ENCODE measurements around the gene SETD7.

SETD7 gene

DNA sequence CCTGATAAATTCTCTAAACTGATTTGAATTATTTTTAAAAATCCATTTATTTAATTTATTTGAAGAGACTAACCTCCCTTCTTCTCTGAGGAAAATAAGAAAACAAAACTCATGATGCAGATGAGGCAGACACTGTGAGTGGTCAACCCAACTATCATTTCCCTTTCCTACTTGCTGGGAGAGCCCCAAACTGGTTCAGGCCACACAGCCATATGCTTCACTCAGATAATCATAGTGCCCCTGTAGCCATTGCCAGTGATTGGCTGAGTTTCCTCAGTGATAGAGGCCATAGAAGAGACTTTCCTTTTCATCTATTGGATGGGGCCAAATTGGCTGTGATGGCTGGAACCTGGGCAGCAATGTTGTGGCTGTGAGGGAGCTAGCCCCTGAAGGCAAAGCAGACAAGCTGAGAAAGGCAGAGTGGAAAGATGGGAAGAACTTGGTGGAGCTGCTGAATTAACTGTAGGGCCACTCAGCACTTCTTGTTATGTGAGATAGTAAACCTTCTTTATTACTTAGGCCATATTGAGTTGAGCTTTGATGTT, 52.3 kb downstream of the SETD7 start:
- DNase-seq (ENCODE audit: low read depth, low spot score), result no peak
- Histone ChIP-seq H3K9ac (ENCODE audit: insufficient read length) (no peak overlapping the region), H3K4me3 (no peak overlapping the region), H3K9me3 (ENCODE audit: low read depth, low read length) (no peaks in the 10 kb centered on the region), H3K27ac (no peak overlapping the region), H3K36me3 (ENCODE audit: insufficient read depth, low read length) (peaks cover 28% of the 10 kb centered on the region)
- TF ChIP-seq EZH2 (IDR thresholded peaks at IDR 0.05) (no peak), FOXP2 (optimal IDR thresholded peaks at IDR 0.05; ENCODE audit: control extremely low read depth, extremely low read length, insufficient read depth) (no peak), POLR2AphosphoS5 (IDR thresholded peaks at IDR 0.05; ENCODE audit: borderline replicate concordance, low read depth, low read length) (no peak)

DNA sequence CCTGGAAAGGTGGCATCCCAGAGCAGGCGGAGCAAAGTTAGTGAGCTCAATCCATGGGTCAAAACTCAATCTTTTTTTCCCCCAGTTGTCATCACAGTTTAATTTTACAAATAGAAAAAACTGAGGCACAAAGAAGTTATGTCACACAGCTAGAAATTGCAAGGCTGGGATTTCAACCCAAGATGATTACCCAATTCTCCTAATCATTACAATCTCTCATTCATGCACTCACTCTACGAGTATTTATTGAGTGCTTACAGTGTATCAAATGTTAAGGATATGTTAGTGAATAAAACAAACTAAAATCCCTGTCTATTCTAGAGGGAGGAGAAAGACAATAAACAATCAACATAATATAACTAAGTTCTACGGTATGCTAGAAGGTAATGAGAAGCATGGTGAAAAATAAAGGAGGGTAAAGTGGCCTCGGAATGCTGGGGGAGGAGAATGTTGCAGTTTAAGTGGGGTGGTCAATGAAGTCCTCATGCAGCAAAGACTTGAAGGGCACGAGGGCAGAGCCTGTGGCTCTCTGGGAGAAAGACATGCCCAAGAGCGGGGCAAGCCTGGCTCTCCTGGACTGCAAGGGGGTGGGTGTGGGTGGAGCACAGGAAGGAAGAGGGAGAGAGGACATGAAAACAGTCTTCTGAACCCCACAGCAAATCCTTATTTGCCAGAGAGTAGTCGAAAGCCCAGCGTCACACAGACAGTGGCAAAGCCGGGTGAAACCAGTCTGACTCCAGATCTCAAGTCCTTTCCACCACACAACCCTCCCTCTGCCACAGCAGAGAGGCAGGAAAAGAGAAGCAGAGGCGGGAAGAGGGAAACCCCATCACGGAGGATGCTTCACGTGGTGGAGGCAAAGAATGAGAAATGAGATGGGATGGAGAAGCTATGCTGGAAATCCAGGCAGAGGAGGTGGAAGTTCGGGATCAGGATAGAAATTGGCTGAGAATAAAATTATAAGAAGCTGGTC, 53.8 kb downstream of the SETD7 start:
- Histone ChIP-seq H3K4me3 (no peak overlapping the region), H3K27ac (no peak overlapping the region), H3K36me3 (ENCODE audit: insufficient read depth, low read length) (peaks cover 19% of the 10 kb centered on the region), H3K9ac (ENCODE audit: insufficient read length) (no peak overlapping the region), H3K9me3 (ENCODE audit: low read depth, low read length) (no peaks in the 10 kb centered on the region)
- DNase-seq (ENCODE audit: low read depth, low spot score), result no peak
- TF ChIP-seq FOXP2 (optimal IDR thresholded peaks at IDR 0.05; ENCODE audit: control extremely low read depth, extremely low read length, insufficient read depth), result no peak
- TF ChIP-seq EZH2 (IDR thresholded peaks at IDR 0.05), result no peak
- TF ChIP-seq POLR2AphosphoS5 (IDR thresholded peaks at IDR 0.05; ENCODE audit: borderline replicate concordance, low read depth, low read length), result no peak

DNA sequence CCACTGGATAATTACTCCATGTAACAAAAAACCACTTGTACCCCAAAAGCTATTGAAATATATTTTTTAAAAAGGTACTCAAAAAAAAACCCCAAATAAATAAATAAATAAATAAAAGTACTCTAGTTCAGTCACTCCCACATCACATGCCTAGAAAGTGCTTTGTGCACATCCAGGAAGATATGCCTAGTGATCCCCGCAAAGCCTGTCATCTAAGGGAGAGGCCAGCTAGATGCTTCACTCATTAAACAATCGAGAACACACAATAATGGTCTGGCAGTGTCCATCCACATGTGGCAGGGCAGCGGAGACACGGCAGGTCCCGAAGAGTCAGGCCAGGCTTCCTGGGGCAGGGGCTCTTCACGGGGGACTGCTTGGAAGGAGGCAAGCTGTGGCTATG, 54.5 kb downstream of the SETD7 start:
- peaks cover 16% of the 10 kb centered on the region for H3K36me3 ChIP-seq (ENCODE audit: insufficient read depth, low read length)
- no peak for DNase-seq (ENCODE audit: low read depth, low spot score)
- no peak overlapping the region for H3K4me3 ChIP-seq
- H3K27ac ChIP-seq, result no peak overlapping the region
- H3K9ac ChIP-seq (ENCODE audit: insufficient read length), result no peak overlapping the region
- no peak for TF ChIP-seq EZH2 (IDR thresholded peaks at IDR 0.05)
- no peak for TF ChIP-seq POLR2AphosphoS5 (IDR thresholded peaks at IDR 0.05; ENCODE audit: borderline replicate concordance, low read depth, low read length)
- no peak for TF ChIP-seq FOXP2 (optimal IDR thresholded peaks at IDR 0.05; ENCODE audit: control extremely low read depth, extremely low read length, insufficient read depth)
- no peaks in the 10 kb centered on the region for H3K9me3 ChIP-seq (ENCODE audit: low read depth, low read length)

DNA sequence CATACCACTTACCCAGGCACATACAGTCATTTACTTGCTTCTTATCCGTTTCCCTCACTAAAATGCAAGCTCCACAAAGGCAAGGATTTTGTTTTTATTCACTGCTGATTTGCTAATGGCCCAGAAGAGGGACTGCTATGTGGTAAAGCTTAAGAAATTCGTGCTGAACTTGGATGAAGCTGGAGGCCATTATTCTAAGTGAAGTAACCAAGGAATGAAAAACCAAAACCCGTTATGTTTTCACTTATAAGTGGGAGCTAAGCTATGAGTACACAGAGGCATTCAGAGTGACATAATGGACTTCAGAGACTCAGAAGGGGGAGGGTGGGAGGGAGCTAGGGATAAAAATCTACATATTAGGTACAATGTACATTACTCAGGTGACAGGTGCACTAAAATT, 54.9 kb downstream of the SETD7 start:
- H3K4me3 ChIP-seq, result no peak overlapping the region
- H3K9ac ChIP-seq (ENCODE audit: insufficient read length), result no peak overlapping the region
- TF ChIP-seq EZH2 (IDR thresholded peaks at IDR 0.05) (no peak), FOXP2 (optimal IDR thresholded peaks at IDR 0.05; ENCODE audit: control extremely low read depth, extremely low read length, insufficient read depth) (no peak), POLR2AphosphoS5 (IDR thresholded peaks at IDR 0.05; ENCODE audit: borderline replicate concordance, low read depth, low read length) (no peak)
- H3K36me3 ChIP-seq (ENCODE audit: insufficient read depth, low read length), result peaks cover 16% of the 10 kb centered on the region
- no peak overlapping the region for H3K27ac ChIP-seq
- no peaks in the 10 kb centered on the region for H3K9me3 ChIP-seq (ENCODE audit: low read depth, low read length)
- no peak for DNase-seq (ENCODE audit: low read depth, low spot score)

DNA sequence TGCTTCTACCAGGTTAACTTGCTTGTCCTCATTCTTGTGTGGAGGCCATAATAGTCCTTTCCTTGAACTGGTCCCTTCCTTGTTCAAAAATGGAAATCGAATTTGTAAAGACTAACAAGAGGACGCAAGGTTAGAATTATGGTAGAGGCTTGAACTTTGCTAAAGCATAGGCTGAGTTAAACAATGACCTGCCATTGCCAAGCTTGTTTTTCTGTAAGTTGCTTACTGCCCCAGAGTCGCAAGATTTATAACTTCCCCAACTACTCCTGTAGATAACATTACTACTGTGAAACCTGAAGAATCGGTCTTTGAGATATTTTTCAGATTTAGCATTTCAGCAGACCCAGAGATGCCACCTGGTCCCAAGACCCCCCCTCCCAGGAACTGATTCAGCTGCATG, 56.8 kb downstream of the SETD7 start:
- TF ChIP-seq EZH2 (IDR thresholded peaks at IDR 0.05), result no peak
- TF ChIP-seq POLR2AphosphoS5 (IDR thresholded peaks at IDR 0.05; ENCODE audit: borderline replicate concordance, low read depth, low read length), result no peak
- TF ChIP-seq FOXP2 (optimal IDR thresholded peaks at IDR 0.05; ENCODE audit: control extremely low read depth, extremely low read length, insufficient read depth), result no peak
- Histone ChIP-seq H3K36me3 (ENCODE audit: insufficient read depth, low read length) (peaks cover 3% of the 10 kb centered on the region; the same call in 1 of the 2 replicates), H3K9ac (ENCODE audit: insufficient read length) (no peak overlapping the region), H3K4me3 (no peak overlapping the region), H3K9me3 (ENCODE audit: low read depth, low read length) (no peaks in the 10 kb centered on the region), H3K27ac (peak overlapping the region; percentile 2; the same call in 1 of the 2 replicates)
- DNase-seq (ENCODE audit: low read depth, low spot score), result no peak

DNA sequence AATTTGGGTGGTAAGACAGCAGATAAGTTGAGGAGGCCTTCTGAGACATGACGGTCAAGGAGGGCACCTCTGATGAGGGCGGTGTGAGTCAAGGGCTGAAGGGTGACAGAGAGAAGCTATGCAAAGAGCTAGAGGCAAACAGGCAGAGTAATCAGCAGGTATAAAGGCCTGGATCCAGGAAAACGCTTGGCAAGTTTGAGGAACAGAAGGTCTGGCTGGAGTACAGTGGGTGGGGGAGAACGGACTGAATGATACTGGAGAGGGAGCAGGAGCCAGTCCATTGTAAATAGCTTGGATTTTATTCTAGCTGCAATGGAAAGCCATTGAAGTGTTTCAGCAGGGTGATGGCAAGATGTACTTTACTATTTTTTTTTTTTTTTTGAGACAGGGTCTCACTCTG, 62.8 kb downstream of the SETD7 start:
- Histone ChIP-seq H3K9me3 (ENCODE audit: low read depth, low read length) (no peaks in the 10 kb centered on the region), H3K36me3 (ENCODE audit: insufficient read depth, low read length) (no peaks in the 10 kb centered on the region), H3K4me3 (no peak overlapping the region), H3K9ac (ENCODE audit: insufficient read length) (no peak overlapping the region), H3K27ac (no peak overlapping the region)
- DNase-seq (ENCODE audit: low read depth, low spot score), result no peak
- TF ChIP-seq FOXP2 (optimal IDR thresholded peaks at IDR 0.05; ENCODE audit: control extremely low read depth, extremely low read length, insufficient read depth), result no peak
- no peak for TF ChIP-seq POLR2AphosphoS5 (IDR thresholded peaks at IDR 0.05; ENCODE audit: borderline replicate concordance, low read depth, low read length)
- TF ChIP-seq EZH2 (IDR thresholded peaks at IDR 0.05), result no peak

DNA sequence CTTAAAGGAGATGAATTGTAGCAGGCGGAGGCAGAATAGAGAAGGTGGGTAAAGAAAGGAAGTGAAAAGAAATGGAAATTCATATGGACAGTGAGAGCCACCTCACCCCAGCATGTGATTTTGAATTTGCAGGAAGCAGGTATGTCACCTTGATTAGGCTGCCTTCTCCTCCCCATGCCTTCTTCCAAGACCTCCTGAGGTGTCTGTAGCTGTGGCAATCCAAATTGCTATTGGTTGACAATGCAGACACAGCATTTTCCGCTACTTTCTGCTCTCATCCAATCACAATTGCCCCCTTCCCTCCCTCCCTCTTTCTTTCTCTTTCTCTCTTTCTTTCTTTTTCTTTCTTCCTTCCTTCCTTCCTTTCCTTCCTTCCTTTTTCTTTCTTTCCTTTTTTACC, 63.6 kb downstream of the SETD7 start:
- DNase-seq (ENCODE audit: low read depth, low spot score), result no peak
- Histone ChIP-seq H3K4me3 (no peak overlapping the region), H3K36me3 (ENCODE audit: insufficient read depth, low read length) (no peaks in the 10 kb centered on the region), H3K9ac (ENCODE audit: insufficient read length) (no peak overlapping the region), H3K9me3 (ENCODE audit: low read depth, low read length) (no peaks in the 10 kb centered on the region), H3K27ac (no peak overlapping the region)
- no peak for TF ChIP-seq EZH2 (IDR thresholded peaks at IDR 0.05)
- no peak for TF ChIP-seq FOXP2 (optimal IDR thresholded peaks at IDR 0.05; ENCODE audit: control extremely low read depth, extremely low read length, insufficient read depth)
- TF ChIP-seq POLR2AphosphoS5 (IDR thresholded peaks at IDR 0.05; ENCODE audit: borderline replicate concordance, low read depth, low read length), result no peak

DNA sequence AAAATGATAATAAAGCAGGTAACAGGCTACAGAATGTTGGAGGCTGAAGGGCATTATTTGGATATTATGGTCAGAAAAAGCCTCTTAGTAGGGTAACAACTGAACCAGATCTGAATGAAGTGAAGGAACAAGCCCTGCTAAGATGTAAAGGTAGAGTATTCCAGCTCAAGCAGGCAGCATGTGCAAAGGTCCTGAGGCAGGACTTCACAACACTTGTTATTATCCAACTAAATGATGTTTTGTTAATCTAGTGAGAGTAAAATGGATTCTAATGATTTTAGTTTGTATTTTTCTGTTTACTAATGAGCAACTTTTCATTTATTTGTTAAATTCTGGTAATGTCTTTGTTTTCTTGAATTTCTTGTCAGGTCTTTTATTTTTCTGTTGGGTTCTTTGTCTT, 66.4 kb downstream of the SETD7 start:
- Histone ChIP-seq H3K4me3 (no peak overlapping the region), H3K36me3 (ENCODE audit: insufficient read depth, low read length) (no peaks in the 10 kb centered on the region), H3K9ac (ENCODE audit: insufficient read length) (no peak overlapping the region), H3K27ac (no peak overlapping the region), H3K9me3 (ENCODE audit: low read depth, low read length) (no peaks in the 10 kb centered on the region)
- TF ChIP-seq FOXP2 (optimal IDR thresholded peaks at IDR 0.05; ENCODE audit: control extremely low read depth, extremely low read length, insufficient read depth) (no peak), EZH2 (IDR thresholded peaks at IDR 0.05) (no peak), POLR2AphosphoS5 (IDR thresholded peaks at IDR 0.05; ENCODE audit: borderline replicate concordance, low read depth, low read length) (no peak)
- DNase-seq (ENCODE audit: low read depth, low spot score), result no peak
